HG02759 (cell line): Measurements from ENCODE around the gene ARMC2.
A peak's percentile ranks its signal among the peaks of the same experiment; 100 is the strongest.

ENCODE experiments used
- ATAC-seq: cut with Tn5 transposase; IDR thresholded peaks from one replicate; pipeline ENCODE4 v1.9.1; 2021; ENCODE audit warnings: mild to moderate bottlenecking, moderate library complexity; ENCODE audit not compliant: unreplicated experiment

The ARMC2 gene

DNA sequence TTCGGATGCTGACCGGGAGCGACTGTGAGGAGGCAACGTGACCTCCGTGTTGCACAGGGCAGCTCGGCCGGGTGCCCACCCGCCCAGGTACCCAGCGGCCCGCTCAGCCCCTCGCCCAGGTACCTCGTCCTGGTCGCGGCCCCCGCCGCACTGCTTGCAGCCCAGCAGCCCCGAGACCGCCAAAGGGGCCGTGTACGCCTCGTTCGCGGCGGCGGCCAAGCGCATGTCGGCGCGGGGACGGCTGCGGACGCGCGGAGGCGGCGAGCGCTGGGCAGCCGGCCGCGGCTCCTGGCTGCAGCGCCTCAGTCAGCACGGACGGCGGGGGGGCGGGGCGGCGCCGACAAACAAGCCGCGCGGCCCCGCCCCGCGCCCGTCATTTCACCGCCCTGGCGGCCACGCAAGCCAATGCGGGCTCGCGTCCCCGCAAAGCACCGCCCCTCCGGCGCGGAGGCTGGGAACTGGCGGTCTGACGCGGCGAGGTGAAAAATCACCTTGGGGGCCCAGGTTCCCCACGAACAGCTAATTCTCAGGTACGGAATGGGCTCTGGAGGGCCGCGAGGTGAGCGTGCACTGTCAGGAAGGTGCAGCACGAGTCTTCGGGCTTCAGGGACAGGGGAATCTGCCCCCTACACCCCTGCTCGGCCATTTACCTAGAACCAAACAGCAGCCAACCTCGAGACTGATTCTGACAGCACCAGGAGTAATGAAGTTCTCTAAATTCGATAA, 161.2 kb downstream of the ARMC2 start:
- peak; percentile 96 for ATAC-seq

DNA sequence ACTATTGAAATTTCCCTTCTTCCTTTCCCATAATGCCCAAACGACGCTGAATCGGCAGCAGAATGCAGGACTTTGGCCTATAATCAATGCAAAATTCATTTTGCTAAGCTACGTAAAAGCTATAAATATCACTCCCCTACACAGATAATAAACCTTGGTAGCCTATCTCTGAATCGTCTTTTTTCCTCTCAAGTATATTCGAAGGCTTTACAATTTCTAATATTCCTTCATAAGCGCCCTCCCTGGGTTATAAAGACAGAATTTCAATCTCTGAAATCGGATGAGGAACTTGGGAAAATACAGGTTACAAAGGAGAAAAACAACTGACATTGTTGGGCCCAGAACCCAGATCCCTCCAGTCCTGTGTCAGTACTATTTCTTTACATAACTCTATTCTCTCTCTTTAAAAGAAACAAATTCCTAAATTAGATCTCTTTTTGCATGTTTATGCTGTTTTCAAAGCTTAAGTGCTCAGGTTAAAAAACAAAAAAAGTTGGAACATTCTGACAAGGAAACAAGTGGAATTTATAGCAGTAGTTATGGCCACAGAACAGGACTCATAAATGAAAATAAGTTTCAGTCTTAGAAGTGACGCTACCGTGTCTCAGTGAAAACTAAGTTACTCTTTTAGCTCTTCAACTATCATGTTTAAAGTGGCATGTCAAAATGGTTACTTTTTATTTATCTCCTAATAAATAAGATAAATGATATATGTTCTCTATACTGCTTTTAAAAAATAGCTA, 161.9 kb downstream of the ARMC2 start:
- ATAC-seq: no peak

DNA sequence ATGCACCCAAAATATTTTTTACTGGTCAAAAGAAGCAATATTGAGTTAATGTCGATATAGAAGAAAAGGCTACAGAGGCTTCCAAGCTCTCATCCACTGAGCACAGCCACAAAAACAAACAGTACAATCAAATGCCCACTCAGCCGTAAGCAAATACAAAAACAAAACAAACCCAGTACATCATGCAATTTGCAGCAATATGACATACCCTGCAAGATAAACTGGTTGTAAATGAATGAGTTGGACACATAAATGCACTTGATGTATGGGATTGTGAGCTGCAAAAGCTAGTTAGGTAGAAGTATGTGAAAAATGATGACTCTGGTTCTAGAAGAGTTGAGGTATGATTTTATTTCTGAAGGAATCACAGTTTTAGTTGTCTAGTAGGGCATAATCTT, 162.5 kb downstream of the ARMC2 start:
- no peak for ATAC-seq

DNA sequence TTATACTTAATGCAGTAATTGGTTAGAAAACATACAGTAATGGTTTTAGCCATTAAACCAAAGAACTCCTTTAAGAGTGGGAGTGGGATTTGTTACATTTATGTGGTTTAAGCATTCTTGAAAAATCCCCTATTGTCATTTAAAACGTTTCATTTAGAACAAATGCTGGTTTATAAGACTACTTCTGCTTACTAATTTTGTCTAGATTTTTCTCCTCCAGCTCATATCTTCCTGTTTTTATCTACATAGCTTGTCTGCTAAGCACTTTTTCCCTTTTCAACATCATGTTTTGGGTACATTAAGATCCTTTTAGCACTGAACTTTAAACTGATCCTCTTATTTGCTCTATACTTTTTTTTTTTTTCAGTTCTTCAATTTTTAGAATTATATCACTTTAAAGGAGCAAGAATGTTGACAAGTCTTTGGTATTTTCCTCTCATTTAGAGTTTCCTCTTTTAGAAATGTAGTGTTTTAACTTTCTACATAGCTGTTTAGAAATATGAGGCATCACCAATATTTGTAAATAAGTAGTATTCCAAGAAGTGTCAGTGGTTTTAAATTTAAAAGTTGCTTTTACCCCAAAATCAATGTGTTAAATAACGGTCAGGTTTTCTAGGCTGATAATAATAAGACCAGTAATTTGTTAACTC, 165.6 kb downstream of the ARMC2 start:
- ATAC-seq: no peak

DNA sequence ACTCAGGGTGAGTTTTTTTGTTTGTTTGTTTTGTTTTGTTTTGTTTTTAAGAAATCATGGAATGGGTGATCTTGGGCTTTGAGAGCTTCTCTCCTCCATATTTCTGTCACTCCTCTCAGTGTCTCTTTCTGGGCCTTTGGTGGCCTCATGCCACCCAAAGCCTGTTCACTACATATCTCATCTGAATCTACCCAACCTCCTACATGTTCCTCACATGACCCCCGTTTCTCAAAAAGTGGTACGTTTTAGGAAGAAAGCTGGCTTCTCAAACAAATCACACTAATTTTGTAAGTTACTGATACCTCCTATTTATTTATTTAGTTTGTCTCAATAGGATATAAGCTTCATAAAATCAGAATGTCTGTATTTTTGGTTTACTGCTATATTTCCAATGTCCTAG, 166.4 kb downstream of the ARMC2 start:
- ATAC-seq: no peak

DNA sequence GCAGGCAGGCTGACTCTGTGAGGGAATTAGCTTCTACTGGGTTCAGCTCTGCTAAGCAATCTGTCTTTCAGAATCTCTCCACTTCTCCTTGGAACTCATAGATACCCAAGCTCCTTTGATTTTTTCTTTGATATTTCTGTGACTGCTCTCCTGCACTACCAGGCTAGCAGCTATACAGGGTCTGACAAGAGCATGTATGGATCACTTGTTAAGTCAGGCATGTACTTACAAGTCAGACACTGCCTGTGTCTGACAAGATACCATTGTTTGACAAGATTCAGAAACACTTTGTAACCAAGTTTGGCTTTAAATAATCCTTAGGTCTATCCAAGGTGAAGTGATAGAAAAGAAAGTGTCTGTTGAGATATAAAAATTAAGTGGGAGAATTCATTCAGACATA, 167.0 kb downstream of the ARMC2 start:
- ATAC-seq: no peak

DNA sequence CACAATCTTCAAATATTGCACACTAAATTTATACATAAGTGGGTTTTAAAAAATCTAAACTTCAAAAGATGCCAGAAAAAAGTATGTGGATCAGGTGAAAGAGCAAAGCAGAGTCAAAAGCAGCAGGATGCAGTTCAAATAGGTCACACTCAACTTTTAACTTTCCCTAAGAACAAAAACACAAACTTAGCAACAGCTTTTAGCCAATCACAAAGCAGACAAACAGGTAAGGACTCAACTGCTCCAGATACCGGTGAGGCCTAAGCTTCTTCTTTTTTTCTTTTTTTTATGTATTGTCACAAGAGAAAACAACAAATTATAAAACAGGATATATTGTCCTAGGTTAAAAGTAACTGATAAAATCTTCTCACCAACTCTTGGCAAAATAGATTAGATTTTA, 171.7 kb downstream of the ARMC2 start:
- ATAC-seq: no peak

DNA sequence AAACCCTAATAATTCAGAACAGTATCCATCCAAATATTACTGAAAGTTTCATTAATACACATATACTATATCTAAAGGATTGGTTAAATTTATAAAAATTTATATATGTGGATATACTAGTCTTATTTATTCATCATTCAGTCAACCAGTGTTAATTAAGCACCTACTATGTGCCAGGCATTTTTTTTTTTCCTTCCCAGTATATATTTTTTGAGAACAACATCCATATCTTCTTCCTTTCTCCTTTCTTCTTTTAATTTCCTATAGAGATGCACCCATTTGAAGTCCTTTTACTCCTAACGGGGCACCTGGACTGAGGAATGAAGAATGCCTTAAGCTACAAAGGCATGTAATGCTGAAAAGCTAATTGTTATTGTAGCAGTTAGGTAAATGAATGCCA, 173.6 kb downstream of the ARMC2 start:
- no peak for ATAC-seq

DNA sequence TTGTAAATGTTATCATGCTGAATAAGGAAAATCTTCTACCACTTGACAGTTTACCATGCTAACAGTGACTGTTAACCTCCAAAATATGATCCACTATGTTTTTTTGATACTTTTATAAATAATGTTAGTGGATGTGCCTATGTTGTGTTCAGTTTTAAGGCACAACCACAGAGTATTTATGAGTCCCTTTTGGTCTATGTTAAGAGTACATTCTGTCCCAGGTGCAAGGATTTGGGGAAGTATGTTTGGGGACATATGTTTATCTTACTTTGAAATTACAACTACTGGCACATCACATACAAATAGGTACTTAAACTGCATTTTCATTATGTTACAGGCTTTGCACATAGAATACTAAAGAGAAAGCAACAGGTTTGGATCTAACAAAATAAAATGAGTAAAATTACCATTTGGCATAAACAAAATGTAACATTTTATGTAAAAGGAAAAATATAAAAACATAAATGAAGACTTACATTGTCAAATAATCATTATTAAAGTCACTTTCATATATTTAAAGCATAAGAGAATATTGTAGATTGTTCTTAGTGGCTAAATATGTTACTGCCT, 175.2 kb downstream of the ARMC2 start:
- no peak for ATAC-seq
